Stimulated activated CD4-positive, alpha-beta T cell treated with anti-CD3 and anti-CD28 coated beads, TNF-alpha, amount 100 ng/mL, for 48 hours (primary cell): ENCODE results near the gene HRCT1.
A peak's percentile ranks its signal among the peaks of the same experiment; 100 is the strongest.
"Not testable (repeated sequence)": the region's sequence is repeated elsewhere in the genome, so short reads cannot be mapped to it uniquely, and the experiment has no call there.

Source experiments
- DNase-seq, 3 donors: peaks; one replicate each; pipeline ENCODE4 v3.0.0-alpha.2; 2020; ENCODE audit warnings: low read depth in 3 of 3

Gene HRCT1

DNA sequence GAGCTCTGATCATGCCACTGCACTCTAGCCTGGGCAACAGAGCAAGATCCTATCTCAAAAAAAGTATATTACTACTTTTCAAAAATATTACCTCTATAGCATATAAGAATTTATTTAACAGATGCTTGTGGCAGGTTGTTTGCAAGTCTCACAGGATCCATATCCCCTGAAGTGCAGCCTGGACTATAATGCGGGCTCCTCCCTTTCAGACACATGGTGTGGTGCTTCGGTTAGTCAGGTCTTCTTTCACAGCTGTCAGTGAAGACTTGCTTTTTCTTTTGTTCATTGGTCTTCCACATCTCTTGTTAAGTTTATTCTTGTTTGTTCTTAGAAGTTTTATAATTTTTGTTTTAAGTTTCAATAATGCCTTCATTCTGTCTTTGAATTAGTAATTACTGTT is 9.4 kb upstream of the HRCT1 start:
- no peak for DNase-seq

DNA sequence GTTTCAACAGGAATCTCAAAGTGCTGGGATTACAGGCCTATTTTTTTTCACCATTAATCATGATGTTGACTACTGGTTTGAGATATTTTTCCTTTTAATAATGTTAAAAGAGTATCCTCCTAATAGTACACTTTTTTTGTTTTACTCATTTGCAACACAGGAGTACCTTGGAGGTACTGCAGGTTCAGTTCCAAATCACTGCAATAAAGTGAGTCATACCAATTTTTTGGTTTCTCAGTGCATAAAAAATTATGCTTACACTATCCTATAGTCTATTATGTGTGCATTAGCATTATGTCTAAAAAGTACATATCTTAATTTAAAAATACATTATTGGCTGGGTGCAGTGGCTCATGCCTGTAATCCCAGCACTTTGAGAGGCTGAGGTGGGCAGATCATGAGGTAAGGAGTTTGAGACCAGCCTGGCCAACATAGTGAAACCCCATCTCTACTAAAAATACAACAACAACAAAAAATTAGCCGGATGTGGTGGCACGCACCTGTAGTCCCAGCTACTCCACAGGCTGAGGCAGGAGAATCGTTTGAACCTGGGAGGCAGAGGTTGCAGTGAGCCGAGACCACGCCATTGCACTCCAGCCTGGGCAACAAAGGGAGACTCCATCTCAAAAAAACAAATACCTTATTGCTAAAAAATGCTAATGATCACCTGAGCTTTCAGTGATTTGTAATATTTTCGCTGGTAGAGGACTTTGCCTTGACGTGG is 8.5 kb upstream of the HRCT1 start:
- not testable (repeated sequence) for DNase-seq

- DNase-seq: no peak
Measured at GRCh38 chr9:35898337-35898736, 7.7 kb upstream of the HRCT1 start.

- no peak for DNase-seq
Measured at GRCh38 chr9:35899021-35899420, 7.0 kb upstream of the HRCT1 start.

- DNase-seq: no peak
Measured at GRCh38 chr9:35903049-35903448, 3.0 kb upstream of the HRCT1 start.

DNA sequence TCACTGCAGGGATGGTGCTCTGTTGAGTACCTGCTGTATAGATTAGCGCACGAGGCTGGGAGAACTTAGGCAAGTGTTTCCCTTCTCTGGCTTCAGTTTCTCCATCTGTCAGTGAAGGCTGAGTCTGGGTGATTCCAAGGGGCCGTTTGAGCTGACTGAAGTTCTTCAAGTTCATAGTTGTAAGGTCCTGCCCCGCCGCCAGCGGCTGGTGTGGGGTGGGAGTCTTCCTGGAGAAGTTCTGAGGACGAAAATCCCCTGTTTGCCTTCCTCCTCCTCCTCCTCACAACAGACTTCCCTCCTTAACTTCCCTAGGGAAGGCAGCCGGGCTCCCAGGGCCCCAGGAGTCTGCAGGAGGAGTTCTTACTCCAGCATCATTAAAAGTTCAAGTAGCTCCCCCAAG is 1.7 kb upstream of the HRCT1 start:
- no peak for DNase-seq

DNA sequence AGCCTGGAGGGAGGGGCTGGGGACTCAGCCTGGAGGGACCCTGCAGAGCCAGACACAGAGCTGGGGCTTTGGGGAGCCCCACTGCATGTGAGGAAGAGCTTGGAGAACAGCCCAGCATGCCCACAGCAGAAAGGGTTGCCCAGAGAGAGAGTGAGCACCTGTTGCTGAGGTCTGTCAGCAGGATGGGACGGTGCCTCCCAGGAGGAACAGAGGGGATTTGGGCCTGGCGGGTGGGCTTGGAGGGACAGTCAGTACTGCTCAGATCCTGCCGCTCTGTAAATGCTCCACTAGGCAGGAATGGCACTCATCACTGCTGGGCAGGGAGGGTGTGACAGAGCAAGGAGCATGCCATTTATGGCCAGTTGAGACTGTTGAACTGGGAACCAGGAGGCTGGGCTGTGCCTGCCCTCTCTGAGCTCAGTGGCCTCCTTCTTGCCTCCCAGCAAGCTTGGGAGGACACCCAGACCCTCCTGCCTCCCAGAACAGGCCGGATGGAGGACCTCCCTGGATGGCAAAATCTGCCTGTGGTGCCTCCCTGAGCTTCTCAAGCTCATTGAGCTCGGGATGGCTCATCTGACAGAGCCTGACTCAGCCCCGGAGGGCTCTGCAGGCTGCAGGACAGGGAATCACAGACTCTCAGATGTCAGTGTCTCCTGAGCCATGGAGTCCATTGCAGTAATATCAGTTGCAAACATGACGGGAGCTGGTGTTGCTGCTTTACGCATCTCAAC is 786 bp upstream of the HRCT1 start:
- DNase-seq: no peak

- DNase-seq: no peak
Measured at GRCh38 chr9:35906923-35907699, 1.1 kb downstream of the HRCT1 start.

DNA sequence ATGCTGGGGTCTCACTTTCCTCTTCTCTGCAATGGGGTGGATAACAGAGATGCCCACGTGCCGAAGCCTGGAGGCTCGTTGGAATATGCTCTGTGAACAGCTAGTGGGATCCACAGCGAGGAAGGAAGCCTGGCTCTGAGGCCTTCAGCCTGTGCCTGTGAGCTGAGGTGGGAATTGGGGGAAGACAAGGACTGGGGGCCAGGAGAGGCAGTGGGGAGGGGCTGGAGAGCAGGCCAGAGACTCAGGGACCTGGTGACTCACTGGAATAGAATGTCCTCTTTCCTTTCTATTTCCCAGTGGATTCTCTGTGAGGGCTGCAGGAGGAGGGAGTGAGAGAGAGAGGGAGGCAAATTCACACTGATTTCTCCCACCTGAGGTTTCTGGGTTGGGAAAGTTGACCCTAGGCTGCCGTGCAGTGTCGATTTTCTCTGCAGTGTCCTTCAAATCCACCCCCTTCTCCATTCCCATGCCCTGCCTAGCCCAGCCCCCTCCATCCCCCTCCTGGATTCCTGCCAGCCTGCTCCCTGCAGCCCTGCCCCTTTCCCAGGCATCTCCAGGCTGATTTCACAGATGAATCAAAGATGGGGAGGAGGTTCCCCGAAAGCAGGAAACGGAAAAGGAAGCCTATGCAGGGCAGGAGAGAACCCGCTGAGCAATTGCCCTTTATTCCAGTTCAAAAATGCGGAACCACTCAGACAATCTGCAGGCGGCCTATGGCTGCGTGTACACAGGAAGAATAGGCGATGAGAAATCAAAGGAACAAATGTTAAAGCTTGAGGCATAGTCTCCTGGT is 1.9 kb downstream of the HRCT1 start:
- no peak for DNase-seq

DNA sequence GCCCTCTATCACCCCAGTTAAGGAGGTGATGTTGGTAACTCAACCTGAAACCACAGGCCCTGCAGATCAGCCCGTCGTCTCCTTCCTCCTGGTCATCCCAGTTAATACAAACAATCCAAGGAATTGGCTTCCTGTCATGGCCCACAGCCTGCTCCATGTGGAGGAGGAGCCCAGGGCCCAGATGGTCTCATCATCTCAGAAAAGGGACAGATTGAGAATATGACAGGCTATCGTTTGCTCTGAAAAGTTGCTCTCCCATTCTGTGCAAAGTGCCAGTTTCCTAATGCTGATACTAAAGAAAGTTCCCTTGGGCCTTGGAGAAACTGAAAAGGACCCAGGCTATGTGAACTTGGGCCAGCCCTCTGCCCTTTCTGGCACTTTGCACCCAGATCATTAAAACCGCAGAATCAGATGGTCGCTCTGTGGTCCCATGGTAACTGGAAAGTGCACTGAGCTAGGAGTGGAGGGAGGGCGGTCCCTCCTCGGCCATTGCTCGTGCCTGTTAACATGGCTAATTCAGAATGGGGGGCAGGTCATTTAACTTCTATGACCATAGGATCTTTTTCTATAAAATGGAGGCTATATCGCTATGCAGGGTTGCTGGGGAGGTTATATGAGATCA is 2.6 kb downstream of the HRCT1 start:
- no peak for DNase-seq

DNA sequence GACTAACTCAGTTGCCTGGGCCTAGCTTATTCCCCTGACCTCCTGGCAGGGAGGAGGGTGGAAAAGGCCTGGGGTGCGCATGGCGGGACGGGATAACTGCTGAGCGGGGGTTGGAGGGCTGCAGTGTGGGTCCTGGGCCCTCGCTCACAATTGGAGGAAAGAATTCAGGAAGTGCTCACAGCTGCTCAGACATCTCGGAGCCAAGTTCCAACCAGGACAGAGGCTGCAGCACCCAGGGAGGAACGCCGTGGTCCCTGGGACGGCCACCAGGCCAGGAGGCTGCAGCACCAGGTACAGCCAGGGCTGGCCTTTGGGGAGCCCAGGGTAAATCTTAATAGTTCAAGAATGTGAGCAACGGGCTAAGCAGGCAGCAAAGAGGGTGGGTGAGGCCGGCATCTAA is 3.3 kb downstream of the HRCT1 start, which contains the start of gene SPAAR:
Gene SPAAR (plus strand): TSS at position 217 of the 400 bp plus-strand sequence. CDS start 974 bp downstream, outside the sequence.
- DNase-seq: no peak

DNA sequence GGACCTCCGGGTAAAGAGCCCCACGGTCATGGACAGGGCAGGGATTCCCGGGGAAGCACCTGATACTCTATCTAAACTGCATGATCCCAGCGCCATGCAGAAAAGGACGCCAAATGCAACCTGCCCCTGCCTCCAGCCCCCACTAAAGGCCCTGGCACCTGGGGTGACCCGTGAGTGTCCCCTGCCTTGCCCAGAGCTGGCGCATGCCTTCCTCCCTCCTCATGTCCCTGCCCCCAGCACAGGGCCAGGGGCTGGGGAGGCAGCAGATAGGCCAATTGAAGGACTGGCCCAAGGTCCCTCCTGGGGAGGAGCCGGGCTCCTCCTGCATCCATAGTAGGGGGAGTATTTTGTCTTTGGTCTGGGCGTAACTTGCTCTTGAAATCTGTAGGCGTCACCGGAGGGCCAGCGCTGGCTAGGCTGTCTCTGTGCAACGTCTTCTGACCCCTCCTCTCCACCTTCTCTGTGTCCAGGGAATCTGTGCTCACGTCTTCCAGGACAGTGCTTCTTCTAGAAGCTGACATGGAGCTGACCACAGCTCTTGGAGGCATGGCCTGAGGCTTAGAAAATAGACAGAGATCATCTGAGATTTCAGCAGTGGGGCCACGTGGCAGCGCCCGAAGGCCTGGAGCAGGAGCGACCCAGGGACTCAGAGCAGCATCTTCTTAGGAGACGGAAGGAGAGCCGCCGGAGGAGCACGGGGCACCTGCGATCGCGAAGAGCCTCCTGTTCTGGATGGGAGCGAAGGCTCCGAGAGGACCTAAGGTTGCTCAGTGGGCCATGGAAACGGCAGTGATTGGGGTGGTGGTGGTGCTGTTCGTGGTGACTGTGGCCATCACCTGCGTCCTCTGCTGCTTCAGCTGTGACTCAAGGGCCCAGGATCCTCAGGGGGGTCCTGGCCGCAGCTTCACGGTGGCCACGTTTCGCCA is 3.9 kb downstream of the HRCT1 start:
- DNase-seq: no peak

DNA sequence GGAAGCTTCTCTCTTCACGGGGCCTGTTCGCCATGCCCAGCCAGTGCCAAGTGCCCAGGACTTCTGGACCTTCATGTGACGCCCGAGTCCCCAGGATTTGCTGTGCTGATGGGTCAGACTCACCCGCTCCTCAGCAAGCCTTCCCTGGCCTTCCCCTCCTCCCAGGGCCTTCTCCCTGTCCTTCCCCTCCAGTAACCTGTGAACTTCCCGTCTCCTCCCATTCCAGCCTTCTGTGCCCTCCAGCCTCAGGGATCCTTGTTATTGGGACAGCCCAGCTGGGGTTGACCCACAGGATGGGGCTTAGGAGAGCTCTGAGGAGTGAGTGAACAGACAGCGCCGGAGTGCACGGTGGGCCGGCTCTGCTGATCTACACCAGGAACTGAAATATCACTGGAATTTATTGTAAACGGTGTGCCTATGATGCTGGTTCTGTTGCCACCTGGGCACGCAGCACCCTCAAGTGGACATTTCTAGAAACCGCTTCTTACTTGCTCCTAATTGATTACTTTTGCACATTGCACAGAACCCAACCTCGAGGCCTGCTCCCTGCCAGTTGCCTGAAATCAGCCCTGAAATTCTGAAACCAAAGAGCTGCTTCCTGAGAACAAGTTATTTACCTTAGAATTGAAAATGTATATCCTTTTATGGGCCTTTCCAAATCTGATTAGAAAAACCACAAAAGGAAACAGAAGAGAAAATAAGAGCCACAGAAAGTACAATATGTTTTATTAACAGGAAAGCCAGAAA is 4.8 kb downstream of the HRCT1 start:
- DNase-seq: peak; percentile 17 to 38 (median 24)

- no peak for DNase-seq
Measured at GRCh38 chr9:35911690-35912089, 5.7 kb downstream of the HRCT1 start.

- DNase-seq: no peak
Measured at GRCh38 chr9:35912791-35913400, 6.9 kb downstream of the HRCT1 start.

- DNase-seq: not testable (repeated sequence)
Measured at GRCh38 chr9:35913429-35913828, 7.4 kb downstream of the HRCT1 start.

DNA sequence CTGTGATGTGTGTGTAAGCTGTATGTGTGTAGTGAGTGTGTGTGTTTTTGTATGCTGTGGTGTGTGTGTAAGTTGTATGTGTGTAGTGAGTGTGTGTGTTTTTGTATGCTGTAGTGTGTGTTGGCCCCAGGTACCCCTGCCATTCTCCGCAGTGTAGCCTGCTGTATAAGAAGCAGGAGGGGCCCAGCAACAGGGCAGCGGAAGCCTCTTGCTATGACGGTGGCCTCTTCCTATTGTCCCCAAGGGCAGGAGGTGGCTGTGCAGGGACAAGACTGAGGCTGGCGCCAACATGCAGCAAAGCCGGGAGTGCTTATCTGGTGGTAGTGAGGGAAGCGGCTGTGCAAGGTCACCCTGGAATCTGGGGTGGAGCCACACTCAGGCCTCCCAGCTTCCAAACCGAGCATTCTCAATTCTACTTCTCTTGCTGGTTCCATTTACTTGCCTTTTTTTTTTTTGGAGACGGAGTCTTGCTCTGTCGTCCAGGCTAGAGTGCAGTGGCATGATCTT is 8.4 kb downstream of the HRCT1 start:
- DNase-seq: no peak

GRCh38 chr9:35915681-35916294 is 9.8 kb downstream of the HRCT1 start:
- no peak for DNase-seq
